Cerebellar cortex (tissue), 1 donor: ENCODE data around the gene CDHR2.

Source experiments
- DNase-seq: peaks from one replicate; pipeline ENCODE4 v3.0.0-alpha.2; 2015; ENCODE audit warnings: low spot score

Gene CDHR2

GRCh38 chr5:176548967-176549444, at the start of gene CDHR2:
TSS of gene CDHR2 (plus strand) at chr5:176549342. CDS start at chr5:176565353, 16,011 bp downstream.
- DNase-seq = no peak

- DNase-seq = no peak
These were observed 48.6 kb upstream of the CDHR2 start for GRCh38 chr5:176500511-176500910.

- no peak for DNase-seq
These were observed 47.8 kb upstream of the CDHR2 start for GRCh38 chr5:176501333-176501732.

- DNase-seq = no peak
These were observed 45.6 kb upstream of the CDHR2 start for GRCh38 chr5:176503496-176503895.

- no peak for DNase-seq
These were observed 41.2 kb upstream of the CDHR2 start for GRCh38 chr5:176507911-176508310.

- DNase-seq = no peak
These were observed 40.5 kb upstream of the CDHR2 start for GRCh38 chr5:176508603-176509002.

- no peak for DNase-seq
These were observed 35.4 kb upstream of the CDHR2 start for GRCh38 chr5:176513788-176514187.

- DNase-seq = no peak
These were observed 34.7 kb upstream of the CDHR2 start for GRCh38 chr5:176514244-176514950.

GRCh38 chr5:176515396-176515795, 33.7 kb upstream of the CDHR2 start:
- no peak for DNase-seq

GRCh38 chr5:176517053-176517661, 32.0 kb upstream of the CDHR2 start:
- no peak for DNase-seq

- DNase-seq = no peak
These were observed 29.1 kb upstream of the CDHR2 start for GRCh38 chr5:176519810-176520720.

GRCh38 chr5:176521286-176521685, 27.9 kb upstream of the CDHR2 start:
- DNase-seq = no peak

GRCh38 chr5:176521699-176522263, 27.4 kb upstream of the CDHR2 start:
- DNase-seq = no peak

- DNase-seq = no peak
These were observed 25.0 kb upstream of the CDHR2 start for GRCh38 chr5:176524138-176524537.

GRCh38 chr5:176524987-176525386, 24.2 kb upstream of the CDHR2 start:
- DNase-seq = no peak

GRCh38 chr5:176525677-176526076, 23.5 kb upstream of the CDHR2 start:
- no peak for DNase-seq

GRCh38 chr5:176526462-176526861, 22.7 kb upstream of the CDHR2 start:
- DNase-seq = no peak

- DNase-seq = no peak
These were observed 21.6 kb upstream of the CDHR2 start for GRCh38 chr5:176527246-176528222.

GRCh38 chr5:176528301-176528700, 20.8 kb upstream of the CDHR2 start:
- DNase-seq = no peak

- no peak for DNase-seq
These were observed 20.4 kb upstream of the CDHR2 start for GRCh38 chr5:176528761-176529115.

GRCh38 chr5:176529116-176529740, 19.9 kb upstream of the CDHR2 start:
- DNase-seq = no peak
